HG02642 (cell line): Measurements from ENCODE around the gene CHST8.
"Not testable (repeated sequence)": the region's sequence is repeated elsewhere in the genome, so short reads cannot be mapped to it uniquely, and the experiment has no call there.

Source experiments
- ATAC-seq: cut with Tn5 transposase; IDR thresholded peaks from one replicate; pipeline ENCODE4 v1.9.1; 2021; ENCODE audit warnings: mild to moderate bottlenecking; ENCODE audit not compliant: unreplicated experiment, poor library complexity

The CHST8 gene

GRCh38 chr19:33639035-33639681 is 17.4 kb downstream of the CHST8 start:
- no peak for ATAC-seq

- ATAC-seq, result no peak
Observed at GRCh38 chr19:33640773-33641172, 19.0 kb downstream of the CHST8 start.

- ATAC-seq, result no peak
Observed at GRCh38 chr19:33641261-33641660, 19.5 kb downstream of the CHST8 start.

DNA sequence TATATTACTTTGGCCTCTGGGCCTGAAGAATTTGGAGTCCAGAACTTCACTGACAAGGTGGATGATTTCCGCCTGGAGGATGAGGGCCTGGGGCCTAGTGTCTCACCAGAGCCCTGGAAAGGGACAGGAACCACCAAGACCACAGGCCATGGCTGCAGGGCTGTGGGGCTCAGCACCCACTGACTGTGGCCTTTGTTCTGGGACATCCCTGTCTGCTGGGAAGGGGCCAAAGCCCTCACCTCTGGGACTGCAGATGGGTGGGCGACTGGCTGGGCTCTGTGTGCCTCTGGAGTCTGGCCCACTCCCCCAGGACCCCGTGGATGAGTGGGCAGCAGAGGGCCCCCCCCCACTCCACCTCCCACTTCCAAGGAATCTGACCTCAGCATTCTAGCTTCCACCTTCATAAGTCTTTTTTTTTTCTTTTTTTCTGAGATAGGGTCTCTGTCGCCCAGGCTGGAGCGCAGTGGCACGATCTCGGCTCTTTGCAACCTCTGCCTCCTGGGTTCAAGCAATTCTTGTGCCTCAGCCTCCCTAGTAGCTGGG is 20.3 kb downstream of the CHST8 start:
- ATAC-seq, result no peak

GRCh38 chr19:33644284-33644836 is 22.6 kb downstream of the CHST8 start:
- no peak for ATAC-seq

DNA sequence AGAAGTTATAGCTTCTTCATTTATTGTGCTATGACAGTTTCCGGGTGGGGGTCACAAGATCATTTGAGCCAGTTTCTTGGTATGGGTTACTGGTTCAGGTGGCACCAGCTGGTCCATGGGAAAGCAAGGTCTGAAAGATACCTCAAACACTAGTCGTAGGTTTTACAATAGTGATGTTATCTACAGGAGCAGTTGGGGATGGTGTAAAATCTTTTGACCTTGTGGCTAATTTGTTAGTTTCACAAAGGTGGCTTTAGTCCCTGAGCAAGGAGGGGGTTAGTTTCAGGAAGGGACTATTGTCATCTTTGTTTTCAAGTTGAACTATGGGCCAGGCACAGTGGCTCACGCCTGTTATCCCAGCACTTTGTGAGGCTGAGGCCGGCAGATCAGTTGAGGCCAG is 24.6 kb downstream of the CHST8 start:
- no peak for ATAC-seq

GRCh38 chr19:33647146-33647545 is 25.4 kb downstream of the CHST8 start:
- ATAC-seq, result no peak

DNA sequence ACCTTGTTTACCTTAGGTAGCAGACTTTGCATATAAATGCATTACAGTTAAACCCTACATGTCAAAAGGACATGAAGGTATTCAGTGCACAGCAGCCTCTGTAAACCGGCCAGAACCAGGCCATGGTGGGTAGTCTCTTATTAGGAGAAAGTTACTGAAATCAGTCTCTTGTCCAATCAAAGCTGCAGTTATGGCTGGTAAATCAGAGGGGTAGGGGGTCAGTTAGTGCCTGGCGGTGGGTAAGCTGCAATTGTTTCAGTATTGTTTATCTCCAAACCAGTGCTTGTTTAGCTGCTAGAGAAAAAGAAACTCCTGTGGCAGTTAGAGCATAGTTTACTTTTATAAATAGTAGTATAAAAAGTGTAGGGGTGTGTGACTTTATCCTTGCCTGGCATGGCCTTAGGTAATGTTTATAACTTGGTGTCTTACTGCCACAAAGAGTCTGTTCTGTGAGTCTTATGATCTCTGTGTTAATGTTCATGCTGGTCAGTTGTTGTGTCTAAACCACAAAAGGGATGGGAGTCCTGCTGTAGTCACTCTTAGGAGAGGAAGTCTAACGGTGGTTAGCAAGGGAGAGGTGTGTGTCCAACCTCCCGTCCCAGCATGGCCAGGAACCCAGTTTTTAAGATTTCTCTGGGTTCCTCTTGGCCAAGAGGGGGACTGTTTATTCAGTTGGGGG is 28.0 kb downstream of the CHST8 start:
- ATAC-seq, result no peak

DNA sequence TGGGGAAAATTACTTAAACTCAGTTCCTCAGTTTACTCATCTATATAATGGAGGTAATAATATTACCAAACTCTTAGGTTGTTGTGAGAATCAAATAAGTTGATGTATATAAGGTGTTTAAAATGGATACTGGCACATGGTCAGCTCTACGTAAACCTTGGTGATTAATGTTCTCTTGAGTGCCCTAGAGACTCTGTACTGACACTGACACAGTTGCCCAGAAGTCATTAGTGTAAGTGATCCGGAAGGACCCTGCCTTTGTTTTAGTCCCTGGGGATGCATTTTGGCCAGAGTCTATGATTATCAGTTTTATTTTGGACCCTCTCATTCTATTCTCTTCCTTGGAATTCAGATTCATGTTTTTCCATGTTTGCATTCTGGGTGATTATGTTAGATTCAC is 31.9 kb downstream of the CHST8 start:
- ATAC-seq, result no peak

GRCh38 chr19:33654840-33655508 is 33.2 kb downstream of the CHST8 start:
- no peak for ATAC-seq

GRCh38 chr19:33659835-33660234 is 38.1 kb downstream of the CHST8 start:
- ATAC-seq, result no peak

GRCh38 chr19:33660410-33661124 is 38.8 kb downstream of the CHST8 start:
- no peak for ATAC-seq

DNA sequence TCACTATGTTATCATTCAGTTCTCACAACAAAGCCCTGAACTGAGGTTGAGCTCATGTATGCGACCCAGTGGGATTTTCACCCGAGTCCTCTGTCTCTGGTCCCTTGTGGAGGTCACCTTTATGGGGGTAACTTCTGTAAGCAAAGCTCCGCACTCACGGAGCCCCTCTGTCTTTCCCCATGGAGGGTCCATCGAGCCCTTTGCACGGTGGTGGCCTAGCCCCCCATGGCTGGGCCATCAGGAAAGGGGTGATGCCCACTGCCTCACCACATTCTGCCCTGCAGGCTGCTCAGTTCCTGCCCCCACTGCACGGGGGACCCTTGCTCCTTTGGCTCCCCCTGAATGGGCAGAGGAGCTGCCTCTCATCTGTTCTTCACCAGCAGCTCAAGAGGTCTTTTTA is 39.6 kb downstream of the CHST8 start:
- no peak for ATAC-seq

DNA sequence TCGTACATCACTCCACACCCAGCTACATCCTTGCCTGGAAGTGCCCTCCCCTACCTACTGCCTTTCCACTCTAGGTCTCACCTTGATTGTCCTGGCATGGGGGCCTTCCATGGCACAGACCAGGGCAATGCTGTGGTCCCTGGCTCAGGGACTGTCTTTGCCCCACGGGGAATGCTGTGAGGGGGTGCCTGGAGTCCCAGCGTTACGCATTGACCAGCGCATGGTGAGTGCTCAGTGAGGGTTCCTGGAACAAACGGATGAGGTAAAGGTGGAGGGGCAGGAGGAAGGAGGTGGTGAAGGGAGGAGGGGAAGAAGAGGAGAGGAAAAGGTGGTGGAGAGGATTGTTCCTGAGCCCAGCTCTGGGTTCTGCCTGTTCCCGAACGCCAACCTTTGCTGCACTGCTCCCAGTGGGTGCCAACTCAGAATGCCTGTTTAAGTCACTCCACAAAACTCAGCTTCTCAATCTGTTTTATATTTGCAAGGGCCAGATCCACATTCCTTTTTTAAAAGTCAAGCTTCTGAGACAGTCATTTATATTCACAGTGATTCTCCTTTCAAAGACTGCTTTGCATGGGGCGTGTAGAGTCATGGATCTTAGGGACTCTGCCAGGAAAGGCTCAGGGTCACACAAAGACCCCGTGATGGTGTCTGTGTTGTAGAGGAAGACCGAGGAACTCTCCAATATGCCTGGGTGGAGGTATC is 40.8 kb downstream of the CHST8 start:
- ATAC-seq, result no peak

- ATAC-seq, result not testable (repeated sequence)
Observed at GRCh38 chr19:33663316-33663715, 41.6 kb downstream of the CHST8 start.

DNA sequence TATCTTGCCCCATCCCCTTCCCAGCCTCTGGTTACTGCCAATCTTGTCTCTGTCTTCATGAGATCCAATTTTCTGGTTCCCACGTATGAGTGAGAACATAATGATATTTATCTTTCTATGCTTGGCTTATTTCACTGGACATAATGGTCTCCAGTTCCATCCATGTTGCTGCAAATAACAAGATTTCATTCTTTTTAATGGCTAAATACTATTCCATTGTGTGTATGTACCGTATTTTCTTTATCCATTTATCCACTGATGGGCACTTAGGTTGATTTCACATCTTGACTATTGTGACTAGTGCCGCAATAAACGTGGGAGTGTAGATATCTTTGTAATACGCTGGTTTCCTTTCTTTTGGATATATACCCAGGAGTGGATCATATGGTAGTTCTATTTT is 43.0 kb downstream of the CHST8 start:
- no peak for ATAC-seq

- no peak for ATAC-seq
Observed at GRCh38 chr19:33665776-33666595, 44.2 kb downstream of the CHST8 start.

DNA sequence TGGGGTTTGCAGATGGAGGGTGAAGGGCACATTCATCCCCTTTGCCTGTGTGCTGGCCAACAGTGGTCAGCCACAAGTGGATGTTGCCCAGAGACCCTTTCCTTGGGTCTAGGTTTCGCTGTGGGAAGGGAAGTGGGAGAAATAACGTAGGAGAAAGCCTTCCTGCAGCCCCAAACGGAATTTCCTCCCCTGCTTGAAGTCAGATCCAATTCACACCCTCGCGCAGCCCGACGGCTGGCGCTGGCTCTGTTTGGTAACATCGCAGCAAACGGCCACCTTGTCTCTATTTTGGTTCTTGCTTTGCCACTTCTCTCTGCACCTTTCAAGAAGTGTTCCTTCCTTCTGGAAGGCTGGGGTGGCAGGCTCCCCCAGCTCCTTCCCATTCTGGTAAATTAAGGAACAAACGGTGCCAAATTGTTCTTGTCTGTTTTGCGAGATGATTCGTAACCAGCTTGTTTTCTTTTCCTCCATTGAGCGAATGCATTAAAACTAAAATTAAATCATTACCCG is 45.4 kb downstream of the CHST8 start:
- ATAC-seq, result no peak

DNA sequence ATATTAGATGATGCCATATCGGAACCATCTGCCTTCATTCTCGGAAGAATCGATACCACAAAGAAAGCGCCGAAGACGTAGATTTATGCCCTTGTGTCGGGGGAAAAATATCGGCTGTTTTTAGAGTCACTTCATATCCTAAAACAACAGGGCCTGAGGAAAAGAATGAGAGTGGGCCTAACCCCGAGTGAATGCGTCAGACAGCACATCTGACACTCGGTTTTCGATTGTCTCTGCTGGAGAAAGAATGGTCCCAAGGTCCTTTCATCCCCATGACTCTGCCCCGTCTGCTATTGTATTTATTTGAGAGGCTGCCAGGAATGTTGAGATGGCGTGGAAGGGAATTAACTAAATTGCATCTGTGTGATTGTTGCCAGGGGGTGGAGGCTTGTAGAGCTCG is 46.1 kb downstream of the CHST8 start:
- ATAC-seq, result no peak
